Measurements from ENCODE around the gene FBXO48.

DNA sequence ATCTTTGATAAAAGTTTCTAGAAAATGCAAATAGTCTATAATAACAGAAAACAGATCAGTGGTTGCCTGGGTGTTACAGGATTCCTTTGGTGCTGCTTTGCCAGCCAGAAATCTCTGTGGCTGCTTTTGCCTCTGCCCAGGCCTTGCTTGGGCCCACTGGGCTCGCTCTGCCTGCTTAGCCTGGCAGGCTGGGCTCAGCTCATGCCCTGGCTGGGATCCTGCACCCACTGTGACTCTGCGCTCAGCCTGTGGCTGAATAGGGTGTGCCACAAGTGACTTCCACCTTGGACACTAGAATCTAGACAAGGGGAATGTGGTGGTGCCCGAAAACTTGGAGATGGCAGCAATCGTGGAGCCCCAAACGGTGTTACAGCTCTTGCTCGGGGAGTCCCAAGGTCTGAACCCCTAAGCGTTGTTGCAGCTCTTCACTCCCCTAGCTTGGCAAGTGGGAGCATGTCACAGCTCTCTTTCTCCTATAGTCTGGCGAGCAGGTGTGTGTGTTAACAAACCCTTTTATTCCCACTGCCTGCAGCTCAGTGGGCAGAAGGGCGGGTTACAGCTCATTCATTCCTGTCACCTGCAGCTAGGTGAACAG lies 50.9 kb downstream of the FBXO48 start:
- TF ChIP-seq, protein P1, sequence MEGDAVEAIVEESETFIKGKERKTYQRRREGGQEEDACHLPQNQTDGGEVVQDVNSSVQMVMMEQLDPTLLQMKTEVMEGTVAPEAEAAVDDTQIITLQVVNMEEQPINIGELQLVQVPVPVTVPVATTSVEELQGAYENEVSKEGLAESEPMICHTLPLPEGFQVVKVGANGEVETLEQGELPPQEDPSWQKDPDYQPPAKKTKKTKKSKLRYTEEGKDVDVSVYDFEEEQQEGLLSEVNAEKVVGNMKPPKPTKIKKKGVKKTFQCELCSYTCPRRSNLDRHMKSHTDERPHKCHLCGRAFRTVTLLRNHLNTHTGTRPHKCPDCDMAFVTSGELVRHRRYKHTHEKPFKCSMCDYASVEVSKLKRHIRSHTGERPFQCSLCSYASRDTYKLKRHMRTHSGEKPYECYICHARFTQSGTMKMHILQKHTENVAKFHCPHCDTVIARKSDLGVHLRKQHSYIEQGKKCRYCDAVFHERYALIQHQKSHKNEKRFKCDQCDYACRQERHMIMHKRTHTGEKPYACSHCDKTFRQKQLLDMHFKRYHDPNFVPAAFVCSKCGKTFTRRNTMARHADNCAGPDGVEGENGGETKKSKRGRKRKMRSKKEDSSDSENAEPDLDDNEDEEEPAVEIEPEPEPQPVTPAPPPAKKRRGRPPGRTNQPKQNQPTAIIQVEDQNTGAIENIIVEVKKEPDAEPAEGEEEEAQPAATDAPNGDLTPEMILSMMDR (tag by site-specific recombination; IDR thresholded peaks at IDR 0.05) = no peak
- TF ChIP-seq, protein P2, sequence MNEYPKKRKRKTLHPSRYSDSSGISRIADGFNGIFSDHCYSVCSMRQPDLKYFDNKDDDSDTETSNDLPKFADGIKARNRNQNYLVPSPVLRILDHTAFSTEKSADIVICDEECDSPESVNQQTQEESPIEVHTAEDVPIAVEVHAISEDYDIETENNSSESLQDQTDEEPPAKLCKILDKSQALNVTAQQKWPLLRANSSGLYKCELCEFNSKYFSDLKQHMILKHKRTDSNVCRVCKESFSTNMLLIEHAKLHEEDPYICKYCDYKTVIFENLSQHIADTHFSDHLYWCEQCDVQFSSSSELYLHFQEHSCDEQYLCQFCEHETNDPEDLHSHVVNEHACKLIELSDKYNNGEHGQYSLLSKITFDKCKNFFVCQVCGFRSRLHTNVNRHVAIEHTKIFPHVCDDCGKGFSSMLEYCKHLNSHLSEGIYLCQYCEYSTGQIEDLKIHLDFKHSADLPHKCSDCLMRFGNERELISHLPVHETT (tag by site-specific recombination; IDR thresholded peaks at IDR 0.05) = no peak
- TF ChIP-seq ZNF549 (tag by site-specific recombination; IDR thresholded peaks at IDR 0.05) = no peak
- no peak for TF ChIP-seq TCF7L2 (IDR thresholded peaks at IDR 0.05; ENCODE audit: borderline replicate concordance, low read depth, low read length)
- no peak for TF ChIP-seq ZNF510 (tag by site-specific recombination; IDR thresholded peaks at IDR 0.05; ENCODE audit: insufficient replicate concordance)
- no peak for TF ChIP-seq ZNF660 (tag by site-specific recombination; IDR thresholded peaks at IDR 0.05)
- no peak for TF ChIP-seq ZBTB17 (tag by site-specific recombination; IDR thresholded peaks at IDR 0.05)
- no peak for TF ChIP-seq GFI1B (tag by site-specific recombination; IDR thresholded peaks at IDR 0.05)
- no peak for TF ChIP-seq ZNF266 (tag by site-specific recombination; IDR thresholded peaks at IDR 0.05; ENCODE audit: low read depth)
- TF ChIP-seq ZNF747 (tag by site-specific recombination; IDR thresholded peaks at IDR 0.05) = no peak
- TF ChIP-seq ZNF600 (tag by site-specific recombination; IDR thresholded peaks at IDR 0.05) = no peak
- TF ChIP-seq, protein P3, sequence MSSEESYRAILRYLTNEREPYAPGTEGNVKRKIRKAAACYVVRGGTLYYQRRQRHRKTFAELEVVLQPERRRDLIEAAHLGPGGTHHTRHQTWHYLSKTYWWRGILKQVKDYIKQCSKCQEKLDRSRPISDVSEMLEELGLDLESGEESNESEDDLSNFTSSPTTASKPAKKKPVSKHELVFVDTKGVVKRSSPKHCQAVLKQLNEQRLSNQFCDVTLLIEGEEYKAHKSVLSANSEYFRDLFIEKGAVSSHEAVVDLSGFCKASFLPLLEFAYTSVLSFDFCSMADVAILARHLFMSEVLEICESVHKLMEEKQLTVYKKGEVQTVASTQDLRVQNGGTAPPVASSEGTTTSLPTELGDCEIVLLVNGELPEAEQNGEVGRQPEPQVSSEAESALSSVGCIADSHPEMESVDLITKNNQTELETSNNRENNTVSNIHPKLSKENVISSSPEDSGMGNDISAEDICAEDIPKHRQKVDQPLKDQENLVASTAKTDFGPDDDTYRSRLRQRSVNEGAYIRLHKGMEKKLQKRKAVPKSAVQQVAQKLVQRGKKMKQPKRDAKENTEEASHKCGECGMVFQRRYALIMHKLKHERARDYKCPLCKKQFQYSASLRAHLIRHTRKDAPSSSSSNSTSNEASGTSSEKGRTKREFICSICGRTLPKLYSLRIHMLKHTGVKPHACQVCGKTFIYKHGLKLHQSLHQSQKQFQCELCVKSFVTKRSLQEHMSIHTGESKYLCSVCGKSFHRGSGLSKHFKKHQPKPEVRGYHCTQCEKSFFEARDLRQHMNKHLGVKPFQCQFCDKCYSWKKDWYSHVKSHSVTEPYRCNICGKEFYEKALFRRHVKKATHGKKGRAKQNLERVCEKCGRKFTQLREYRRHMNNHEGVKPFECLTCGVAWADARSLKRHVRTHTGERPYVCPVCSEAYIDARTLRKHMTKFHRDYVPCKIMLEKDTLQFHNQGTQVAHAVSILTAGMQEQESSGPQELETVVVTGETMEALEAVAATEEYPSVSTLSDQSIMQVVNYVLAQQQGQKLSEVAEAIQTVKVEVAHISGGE (tag by site-specific recombination; conservative IDR thresholded peaks at IDR 0.05; ENCODE audit: low read depth) = no peak
- TF ChIP-seq ZSCAN30 (tag by site-specific recombination; IDR thresholded peaks at IDR 0.05) = no peak
- TF ChIP-seq, protein P4, sequence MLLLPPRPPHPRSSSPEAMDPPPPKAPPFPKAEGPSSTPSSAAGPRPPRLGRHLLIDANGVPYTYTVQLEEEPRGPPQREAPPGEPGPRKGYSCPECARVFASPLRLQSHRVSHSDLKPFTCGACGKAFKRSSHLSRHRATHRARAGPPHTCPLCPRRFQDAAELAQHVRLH (tag by site-specific recombination; IDR thresholded peaks at IDR 0.05) = no peak

Measured in HEK293 (cell line).